ENCODE data around the gene KRT77.
A peak's percentile ranks its signal among the peaks of the same experiment; 100 is the strongest.
"Not testable (repeated sequence)": the region's sequence is repeated elsewhere in the genome, so short reads cannot be mapped to it uniquely, and the experiment has no call there.

The KRT77 gene
- 0 to 0.19 (median 0) reads per million in 9 experiments for total RNA-seq

- DNase-seq (no peak), ATAC-seq (replicated peaks) (no peak)
- Mint-ChIP-seq H3K36me3 (ENCODE audit: insufficient read depth) (peaks cover 2% of the 10 kb centered on the region), H3K4me1 (ENCODE audit: low read depth in 2 of 2) (peaks cover 0 to 4% of the 10 kb centered on the region in 2 donors), H3K27me3 (peaks cover 21 to 50% of the 10 kb centered on the region in 2 donors), H3K9me3 (no peaks in the 10 kb centered on the region), H3K4me3 (no peak within 1 kb of the TSS), H3K27ac (no peak within 1 kb of the TSS)
Measured at GRCh38 chr12:52703424-52703823, at the start of gene KRT77. Gene KRT77 (minus strand): TSS chr12:52703524. CDS start chr12:52703434, 90 bp downstream.

GRCh38 chr12:52752516-52752915, 49.2 kb upstream of the KRT77 start:
- H3K4me3 Mint-ChIP-seq, result no peak overlapping the region
- H3K27me3 Mint-ChIP-seq, result peaks cover 9 to 13% of the 10 kb centered on the region in 2 donors
- H3K9me3 Mint-ChIP-seq, result no peaks in the 10 kb centered on the region
- ATAC-seq (replicated peaks) (no peak), DNase-seq (no peak)
- no peaks in the 10 kb centered on the region for H3K36me3 Mint-ChIP-seq (ENCODE audit: insufficient read depth)
- H3K4me1 Mint-ChIP-seq (ENCODE audit: low read depth in 2 of 2), result no peaks in the 10 kb centered on the region
- no peak overlapping the region for H3K27ac Mint-ChIP-seq

GRCh38 chr12:52751795-52752194, 48.5 kb upstream of the KRT77 start:
- Mint-ChIP-seq H3K9me3 (no peaks in the 10 kb centered on the region), H3K36me3 (ENCODE audit: insufficient read depth) (no peaks in the 10 kb centered on the region), H3K4me1 (ENCODE audit: low read depth in 2 of 2) (no peaks in the 10 kb centered on the region), H3K27ac (no peak overlapping the region), H3K27me3 (peaks cover 9 to 20% of the 10 kb centered on the region in 2 donors), H3K4me3 (no peak overlapping the region)
- no peak for DNase-seq
- no peak for ATAC-seq (replicated peaks)

GRCh38 chr12:52750532-52750931, 47.2 kb upstream of the KRT77 start:
- not testable (repeated sequence) for DNase-seq; H3K27ac Mint-ChIP-seq; H3K4me3 Mint-ChIP-seq; H3K4me1 Mint-ChIP-seq (ENCODE audit: low read depth in 2 of 2); H3K36me3 Mint-ChIP-seq (ENCODE audit: insufficient read depth); H3K9me3 Mint-ChIP-seq; ATAC-seq (replicated peaks)
- peaks cover 13 to 33% of the 10 kb centered on the region in 2 donors for H3K27me3 Mint-ChIP-seq

GRCh38 chr12:52749827-52750226, 46.5 kb upstream of the KRT77 start:
- H3K27me3 Mint-ChIP-seq, result peaks cover 7 to 39% of the 10 kb centered on the region in 2 donors
- DNase-seq (no peak), ATAC-seq (replicated peaks) (no peak)
- H3K4me1 Mint-ChIP-seq (ENCODE audit: low read depth in 2 of 2), result no peaks in the 10 kb centered on the region
- no peak overlapping the region for H3K4me3 Mint-ChIP-seq
- H3K27ac Mint-ChIP-seq, result no peak overlapping the region
- no peaks in the 10 kb centered on the region for H3K36me3 Mint-ChIP-seq (ENCODE audit: insufficient read depth)
- no peaks in the 10 kb centered on the region for H3K9me3 Mint-ChIP-seq

- no peak for DNase-seq
- H3K27ac Mint-ChIP-seq, result no peak overlapping the region
- peaks cover 19 to 50% of the 10 kb centered on the region in 2 donors for H3K27me3 Mint-ChIP-seq
- no peaks in the 10 kb centered on the region for H3K4me1 Mint-ChIP-seq (ENCODE audit: low read depth in 2 of 2)
- no peak overlapping the region for H3K4me3 Mint-ChIP-seq
- H3K36me3 Mint-ChIP-seq (ENCODE audit: insufficient read depth), result no peaks in the 10 kb centered on the region
- ATAC-seq (replicated peaks), result no peak
- H3K9me3 Mint-ChIP-seq, result no peaks in the 10 kb centered on the region
Measured at GRCh38 chr12:52748578-52748977, 45.3 kb upstream of the KRT77 start.

GRCh38 chr12:52745554-52745953, 42.2 kb upstream of the KRT77 start:
- no peak for DNase-seq
- H3K27ac Mint-ChIP-seq, result no peak overlapping the region
- H3K9me3 Mint-ChIP-seq, result no peaks in the 10 kb centered on the region

GRCh38 chr12:52744493-52745156, 41.3 kb upstream of the KRT77 start:
- DNase-seq (no peak), ATAC-seq (replicated peaks) (no peak)
- H3K36me3 Mint-ChIP-seq (ENCODE audit: insufficient read depth), result no peaks in the 10 kb centered on the region
- H3K4me1 Mint-ChIP-seq (ENCODE audit: low read depth in 2 of 2), result peaks cover 0 to 5% of the 10 kb centered on the region in 2 donors
- H3K27me3 Mint-ChIP-seq, result peaks cover 41 to 81% of the 10 kb centered on the region in 2 donors
- H3K4me3 Mint-ChIP-seq, result no peak overlapping the region
- H3K27ac Mint-ChIP-seq, result no peak overlapping the region
- H3K9me3 Mint-ChIP-seq, result no peaks in the 10 kb centered on the region

More at GRCh38 chr12:52745554-52745953, 42.2 kb upstream of the KRT77 start:
- H3K4me3 Mint-ChIP-seq, result no peak overlapping the region
- no peaks in the 10 kb centered on the region for H3K36me3 Mint-ChIP-seq (ENCODE audit: insufficient read depth)
- H3K4me1 Mint-ChIP-seq (ENCODE audit: low read depth in 2 of 2), result peaks cover 0 to 5% of the 10 kb centered on the region in 2 donors
- H3K27me3 Mint-ChIP-seq, result peaks cover 35 to 72% of the 10 kb centered on the region in 2 donors
- no peak for ATAC-seq (replicated peaks)

- Mint-ChIP-seq H3K4me1 (ENCODE audit: low read depth in 2 of 2) (peaks cover 0 to 5% of the 10 kb centered on the region in 2 donors), H3K27me3 (peaks cover 43 to 79% of the 10 kb centered on the region in 2 donors), H3K9me3 (no peaks in the 10 kb centered on the region), H3K27ac (no peak overlapping the region), H3K36me3 (ENCODE audit: insufficient read depth) (no peaks in the 10 kb centered on the region), H3K4me3 (no peak overlapping the region)
- no peak for ATAC-seq (replicated peaks)
- DNase-seq, result no peak
Measured at GRCh38 chr12:52742822-52743457, 39.6 kb upstream of the KRT77 start.

- Mint-ChIP-seq H3K9me3 (no peaks in the 10 kb centered on the region), H3K4me1 (ENCODE audit: low read depth in 2 of 2) (peaks cover 0 to 5% of the 10 kb centered on the region in 2 donors), H3K27ac (no peak overlapping the region), H3K27me3 (peaks cover 44 to 77% of the 10 kb centered on the region in 2 donors), H3K4me3 (no peak overlapping the region), H3K36me3 (ENCODE audit: insufficient read depth) (no peaks in the 10 kb centered on the region)
- no peak for ATAC-seq (replicated peaks)
- DNase-seq, result no peak
Measured at GRCh38 chr12:52742196-52742580, 38.9 kb upstream of the KRT77 start.

- H3K27ac Mint-ChIP-seq, result no peak overlapping the region
- H3K9me3 Mint-ChIP-seq, result no peaks in the 10 kb centered on the region
- DNase-seq, result peak; percentile 40 to 53 (median 42)
- peaks cover 50 to 77% of the 10 kb centered on the region in 2 donors for H3K27me3 Mint-ChIP-seq
- no peak overlapping the region for H3K4me3 Mint-ChIP-seq
- H3K4me1 Mint-ChIP-seq (ENCODE audit: low read depth in 2 of 2), result peaks cover 0 to 5% of the 10 kb centered on the region in 2 donors
- peak; percentile 35 for ATAC-seq (replicated peaks)
- no peaks in the 10 kb centered on the region for H3K36me3 Mint-ChIP-seq (ENCODE audit: insufficient read depth)
Measured at GRCh38 chr12:52741375-52742195, 38.3 kb upstream of the KRT77 start.

- Mint-ChIP-seq H3K27ac (no peak overlapping the region), H3K27me3 (peaks cover 52 to 77% of the 10 kb centered on the region in 2 donors), H3K9me3 (no peaks in the 10 kb centered on the region), H3K36me3 (ENCODE audit: insufficient read depth) (no peaks in the 10 kb centered on the region), H3K4me1 (ENCODE audit: low read depth in 2 of 2) (peaks cover 0 to 5% of the 10 kb centered on the region in 2 donors), H3K4me3 (no peak overlapping the region)
- ATAC-seq (replicated peaks) (no peak), DNase-seq (no peak)
Measured at GRCh38 chr12:52740584-52740983, 37.3 kb upstream of the KRT77 start.

GRCh38 chr12:52739963-52740362, 36.6 kb upstream of the KRT77 start:
- H3K9me3 Mint-ChIP-seq, result no peaks in the 10 kb centered on the region
- no peak overlapping the region for H3K27ac Mint-ChIP-seq
- peaks cover 57 to 77% of the 10 kb centered on the region in 2 donors for H3K27me3 Mint-ChIP-seq
- no peak overlapping the region for H3K4me3 Mint-ChIP-seq
- peaks cover 2% of the 10 kb centered on the region for H3K36me3 Mint-ChIP-seq (ENCODE audit: insufficient read depth)
- DNase-seq (no peak), ATAC-seq (replicated peaks) (no peak)
- H3K4me1 Mint-ChIP-seq (ENCODE audit: low read depth in 2 of 2), result peaks cover 0 to 5% of the 10 kb centered on the region in 2 donors

Data from effector memory CD8-positive, alpha-beta T cell (primary cell).